Suppressor macrophage (primary cell): ENCODE measurements around the gene MAP2K2.
"Not testable (repeated sequence)": the region's sequence is repeated elsewhere in the genome, so short reads cannot be mapped to it uniquely, and the experiment has no call there.

Experiments
- DNase-seq, 4 experiments: peaks; one replicate each; pipeline ENCODE4 v3.0.0-alpha.2; 2020 to 2022
- total RNA-seq, 17 experiments: gene quantifications; one replicate each; lab custom pipeline; 2026; ENCODE audit warnings: mixed read lengths in 6 of 17, inconsistent platforms in 3 of 17; lab: John Stamatoyannopoulos, UW

The MAP2K2 gene
- total RNA-seq = 51.4 to 132 (median 75.3) reads per million in 17 experiments

DNA sequence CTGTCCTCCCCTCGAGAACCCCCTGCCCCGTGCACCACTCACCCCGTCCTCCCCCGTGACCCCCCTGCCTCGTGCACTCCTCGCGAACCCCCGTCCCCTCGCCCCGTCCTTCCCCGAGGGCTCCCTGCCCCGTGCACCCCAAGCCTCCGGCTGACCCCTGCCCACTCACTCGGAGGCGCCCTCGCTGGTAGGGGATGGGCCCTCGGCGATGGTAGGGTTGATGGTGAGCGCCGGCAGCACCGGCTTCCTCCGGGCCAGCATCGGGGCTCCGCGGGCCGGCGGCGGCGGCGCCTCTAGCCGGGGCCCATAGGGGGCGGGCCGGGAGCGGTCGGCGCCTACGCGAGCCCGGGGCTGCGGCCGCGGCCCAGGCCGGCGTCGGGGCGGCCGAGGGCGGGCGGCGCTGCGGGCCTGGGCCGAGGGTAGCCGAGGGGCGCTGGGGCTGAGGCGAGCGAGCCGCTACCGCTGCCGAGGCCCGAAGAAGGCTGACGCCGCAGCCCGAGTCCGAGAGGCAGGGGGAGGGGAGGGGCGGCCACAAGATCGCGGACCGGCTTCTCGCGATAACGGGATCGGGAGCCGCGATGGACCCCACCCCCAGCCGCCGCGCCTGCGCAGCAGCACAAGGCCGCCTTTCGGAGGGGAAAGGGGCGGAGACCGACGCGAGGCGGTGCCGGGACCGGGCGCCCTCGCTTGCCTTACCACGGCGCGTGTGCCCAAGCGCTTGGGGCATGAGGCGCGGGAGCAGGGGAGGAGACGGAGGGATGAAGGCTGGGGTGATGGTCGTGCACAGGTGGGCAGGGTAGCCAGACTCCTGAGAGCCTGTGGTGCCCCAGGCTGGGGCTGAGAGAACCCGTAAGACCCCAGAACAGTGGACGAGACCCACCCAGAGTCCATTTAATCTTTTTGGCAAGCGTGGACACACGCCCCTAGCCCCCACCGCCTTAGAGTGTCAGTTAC lies at the start of gene MAP2K2:
MAP2K2 (minus strand) TSS at position 508 of the 954 bp plus-strand sequence; CDS start at position 261, 247 bp downstream.
- DNase-seq = peak; percentile 96 to 99 (median 98)

DNA sequence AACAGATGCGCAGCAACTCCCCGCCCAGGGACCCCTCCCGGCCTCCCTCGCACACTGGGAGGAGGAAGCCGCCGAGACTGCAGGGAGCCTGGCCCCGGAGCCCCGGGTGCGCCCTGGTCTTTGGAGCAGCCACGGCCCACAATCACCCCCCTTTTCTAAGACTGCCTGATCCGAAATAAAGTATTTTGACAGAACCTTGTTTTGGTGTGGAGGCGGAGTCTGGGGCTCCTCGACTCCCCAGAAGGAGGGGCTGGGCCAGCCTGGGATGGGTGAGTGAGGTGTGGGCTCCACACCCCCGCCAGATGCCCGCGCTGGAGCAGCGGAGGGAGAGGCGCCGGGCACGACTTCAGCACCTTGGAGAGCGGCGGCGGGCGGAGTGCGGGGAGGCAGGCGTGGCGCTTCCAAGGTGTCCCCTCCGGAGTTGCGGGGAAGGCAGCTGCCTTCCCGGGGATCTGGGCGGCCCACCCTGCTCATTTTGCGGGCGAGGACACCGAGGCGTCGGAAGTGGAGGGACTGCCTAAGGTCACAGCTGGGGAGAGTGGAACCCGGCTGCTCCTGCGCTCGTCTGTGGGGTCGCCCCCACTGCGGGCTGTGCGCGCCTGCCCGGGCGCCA lies 49.0 kb upstream of the MAP2K2 start:
- DNase-seq = peak; percentile 48 to 81 (median 64)

DNA sequence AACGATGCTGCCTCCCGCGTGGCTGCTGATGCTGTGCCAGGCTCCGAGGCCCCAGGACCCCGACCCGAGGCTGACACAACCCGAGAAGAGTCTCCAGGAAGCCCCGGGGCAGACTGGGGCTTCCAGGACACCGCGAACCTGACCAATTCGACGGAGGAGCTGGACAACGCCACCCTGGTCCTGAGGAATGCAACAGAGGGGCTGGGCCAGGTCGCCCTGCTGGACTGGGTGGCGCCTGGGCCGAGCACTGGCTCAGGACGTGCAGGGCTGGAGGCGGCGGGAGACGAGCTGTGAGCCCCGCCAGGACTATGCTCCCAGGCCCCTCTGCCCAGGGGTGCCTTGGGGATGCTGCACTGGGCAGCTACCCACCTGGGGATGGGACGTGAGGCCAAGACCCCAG lies 47.8 kb upstream of the MAP2K2 start:
- no peak for DNase-seq

DNA sequence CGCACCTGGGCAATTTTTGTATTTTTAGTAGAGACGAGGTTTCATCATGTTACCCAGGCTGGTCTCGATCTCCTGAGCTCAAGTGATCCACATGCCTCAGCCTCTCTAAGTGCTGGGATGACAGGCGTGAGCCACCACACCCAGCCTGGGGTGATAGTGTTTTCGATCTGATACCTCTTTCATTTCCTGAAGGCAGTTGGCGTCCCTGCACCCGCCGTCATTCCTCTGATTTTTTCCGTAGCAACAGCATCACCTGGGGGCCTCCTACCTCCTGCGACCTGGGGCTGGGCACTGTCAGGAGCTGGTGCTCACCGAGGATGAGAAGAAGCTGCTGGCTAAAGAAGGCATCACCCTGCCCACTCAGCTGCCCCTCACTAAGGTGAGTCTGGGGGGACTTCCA lies 40.3 kb upstream of the MAP2K2 start:
- DNase-seq = no peak

DNA sequence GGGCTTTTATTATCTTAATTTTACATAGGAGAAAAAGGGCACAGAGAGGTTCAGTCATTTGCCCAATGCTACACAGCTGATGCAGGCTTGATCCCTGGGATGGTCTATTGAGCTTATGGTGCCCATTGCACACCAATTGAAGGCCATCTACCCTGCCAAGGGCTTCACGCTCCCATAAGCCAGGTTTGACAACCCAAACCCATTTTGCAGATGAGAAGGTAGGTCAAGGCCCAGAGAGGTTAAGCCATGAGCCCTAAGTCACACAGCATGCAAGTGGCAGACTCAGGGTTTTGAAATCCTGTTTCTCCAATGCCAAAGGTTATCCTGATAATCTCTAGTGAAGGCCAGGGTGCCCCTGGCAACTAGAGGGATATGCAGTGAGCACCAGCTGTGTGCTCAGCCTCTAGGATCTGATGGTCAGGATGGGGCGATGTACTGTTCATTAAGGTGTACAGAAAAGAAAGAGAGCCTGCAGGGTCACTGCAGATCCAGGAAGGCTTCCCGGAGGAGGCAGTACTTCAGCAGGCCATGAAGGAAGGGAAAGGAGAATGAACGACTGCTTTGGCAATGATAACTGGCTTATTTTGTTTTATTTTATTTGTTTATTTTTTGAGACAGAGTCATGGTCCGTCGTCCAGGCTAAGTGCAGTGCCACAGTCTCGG lies 37.6 kb upstream of the MAP2K2 start:
- DNase-seq = no peak

DNA sequence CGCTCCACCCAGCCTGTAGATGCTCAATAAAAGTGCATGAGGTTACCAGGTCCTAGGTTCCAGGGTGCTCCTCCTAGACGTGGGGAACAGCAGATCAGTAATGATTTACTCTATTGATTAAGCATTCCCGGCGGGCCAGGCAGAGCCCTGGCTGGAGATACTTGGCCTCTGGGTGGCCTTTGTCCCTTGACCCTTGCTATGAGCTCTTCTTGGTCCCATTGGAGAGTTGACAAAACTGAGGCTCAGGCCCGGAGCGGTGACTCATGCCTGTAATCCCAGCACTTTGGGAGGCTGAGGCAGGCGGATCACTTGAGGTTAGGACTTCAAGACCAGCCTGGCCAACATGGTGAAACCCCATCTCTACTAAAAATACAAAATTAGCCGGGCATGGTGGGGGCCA lies 34.0 kb upstream of the MAP2K2 start:
- DNase-seq = not testable (repeated sequence)

DNA sequence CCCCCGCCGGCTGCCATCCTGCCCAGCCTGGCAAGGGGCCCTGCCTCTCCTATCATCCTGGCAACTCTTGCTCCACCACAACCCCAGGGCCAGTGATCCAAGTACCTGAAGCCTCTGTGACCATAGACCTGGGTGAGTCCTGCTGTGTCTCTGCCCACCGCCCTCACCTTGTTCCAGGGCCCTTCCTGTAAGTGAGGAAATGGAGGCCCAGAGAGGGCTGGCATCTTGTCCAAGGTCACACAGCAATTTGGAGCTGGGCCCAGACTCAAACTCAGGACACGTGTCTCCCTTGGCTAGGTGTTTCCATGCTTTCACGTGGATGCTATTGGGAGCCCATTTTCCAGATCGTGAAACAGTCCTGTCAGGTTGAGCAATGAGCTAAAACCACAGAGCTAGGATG lies 33.2 kb upstream of the MAP2K2 start:
- DNase-seq = no peak

DNA sequence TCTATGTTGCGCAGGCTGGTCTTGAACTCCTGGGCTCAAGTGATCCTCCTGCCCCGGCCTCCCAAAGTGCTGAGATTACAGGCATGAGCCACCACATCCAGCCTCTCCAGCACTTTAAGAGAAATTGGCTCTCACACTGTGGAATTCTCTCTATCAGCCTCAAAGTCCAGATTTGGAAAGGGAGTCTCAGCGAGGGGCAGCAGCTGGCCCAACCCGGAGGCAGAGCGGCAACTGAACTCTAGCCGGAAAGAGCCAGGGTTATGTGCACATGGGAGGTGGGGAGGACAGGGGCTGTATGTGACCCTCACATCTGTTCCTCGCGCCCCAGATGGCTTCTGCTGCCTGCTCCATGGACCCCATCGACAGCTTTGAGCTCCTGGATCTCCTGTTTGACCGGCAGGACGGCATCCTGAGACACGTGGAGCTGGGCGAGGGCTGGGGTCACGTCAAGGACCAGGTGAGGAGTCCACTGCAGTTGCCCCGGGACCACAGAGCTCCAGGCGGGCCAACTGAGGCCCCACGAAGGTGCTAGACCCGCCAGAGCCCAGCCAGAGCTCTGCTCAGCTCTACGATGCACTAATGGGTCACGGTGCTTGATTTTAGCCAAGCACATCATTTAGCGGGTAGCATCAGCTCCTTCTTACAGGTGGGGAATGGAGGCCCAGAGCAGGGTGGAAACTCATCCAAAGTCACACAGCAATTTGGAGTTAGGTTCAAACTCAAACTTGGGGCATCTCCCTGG lies 30.8 kb upstream of the MAP2K2 start:
- DNase-seq = no peak

DNA sequence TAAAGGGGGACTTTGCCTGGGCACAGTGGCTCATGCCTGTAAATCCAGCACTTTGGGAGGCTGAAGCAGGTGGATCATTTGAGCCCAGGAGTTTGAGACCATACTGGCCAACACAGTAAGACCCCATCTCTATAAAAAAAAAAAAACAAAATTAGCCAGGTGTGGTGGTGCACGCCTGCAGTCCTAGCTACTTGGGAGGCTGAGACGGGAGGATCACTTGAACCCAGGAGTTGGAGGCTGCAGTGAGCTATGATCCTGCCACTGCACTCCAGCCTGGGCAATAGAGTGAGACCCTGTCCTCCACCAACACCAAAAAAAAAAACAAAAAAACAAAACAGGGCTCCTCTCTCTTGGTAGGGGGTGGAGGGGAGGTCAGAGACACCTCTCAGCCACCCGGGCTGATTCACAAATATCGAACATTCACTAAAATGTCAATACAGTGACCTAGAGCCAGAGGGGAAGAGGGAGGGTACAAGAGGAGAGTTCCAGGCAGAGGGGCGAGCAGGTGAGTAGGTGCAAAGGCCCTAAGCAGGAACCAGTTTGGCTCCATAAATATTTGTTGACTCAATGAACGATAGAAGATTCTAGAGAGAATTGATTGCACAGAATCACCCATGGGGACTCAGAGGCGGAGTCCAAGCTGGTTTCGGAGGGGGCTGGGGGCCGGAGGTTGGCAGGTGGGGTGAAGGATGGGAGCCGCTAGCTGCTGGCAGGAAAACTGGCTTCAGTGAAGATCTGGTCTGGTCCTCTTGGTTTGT lies 28.5 kb upstream of the MAP2K2 start:
- no peak for DNase-seq

DNA sequence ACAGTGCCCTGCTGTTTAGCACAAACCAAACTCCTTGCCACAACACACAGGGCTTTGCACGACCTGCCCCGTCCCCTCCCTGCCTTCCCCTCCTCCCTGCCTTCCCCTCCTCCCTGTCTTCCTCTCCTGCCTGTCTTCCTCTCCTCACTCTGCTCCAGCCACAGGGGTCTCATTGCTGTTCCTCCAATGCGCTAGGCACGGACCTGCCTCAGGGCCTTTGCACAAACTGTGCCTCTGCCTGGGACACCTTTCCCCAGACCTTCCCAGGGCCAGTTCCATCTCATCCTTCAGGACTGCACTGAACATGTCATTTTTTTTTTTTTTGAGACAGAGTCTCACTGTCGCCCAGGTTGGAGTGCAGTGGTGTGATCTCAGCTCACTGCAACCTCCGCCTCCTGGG lies 27.7 kb upstream of the MAP2K2 start:
- no peak for DNase-seq

DNA sequence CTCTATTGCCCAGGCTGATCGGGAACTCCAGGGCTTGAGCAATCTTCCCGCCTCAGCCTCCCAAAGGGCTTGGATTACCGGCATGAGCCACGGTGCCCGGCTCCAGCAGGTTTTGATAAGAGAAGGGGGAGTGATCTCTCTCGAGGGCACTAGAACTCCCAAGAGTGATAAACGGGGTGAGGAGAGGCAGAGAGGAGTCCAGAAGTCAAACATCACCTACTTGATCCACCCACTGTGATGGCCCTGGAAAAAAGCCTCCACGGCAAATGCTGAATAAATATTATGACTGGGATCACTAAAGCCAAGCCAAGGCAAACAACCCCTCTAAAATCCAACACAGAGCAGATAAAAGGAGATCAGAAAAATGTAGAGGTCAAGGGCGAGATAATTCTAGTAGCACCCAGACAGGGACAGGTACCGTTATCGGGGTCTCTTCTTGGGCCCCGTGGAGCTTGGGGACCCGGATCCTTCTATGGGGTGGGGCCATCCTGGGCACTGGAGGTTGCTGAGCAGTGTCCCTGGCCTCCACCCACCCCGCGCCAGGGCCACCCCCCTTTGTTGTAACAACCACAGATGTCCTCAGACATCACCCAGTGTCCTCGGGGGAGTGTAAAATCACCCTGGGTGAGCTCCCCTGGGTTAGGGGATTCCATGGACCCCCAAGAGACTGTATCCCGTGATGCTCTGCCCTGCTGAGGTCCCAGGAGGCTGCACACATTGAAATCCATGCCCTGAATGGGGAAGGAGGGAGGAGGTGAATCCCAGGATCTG lies 25.8 kb upstream of the MAP2K2 start:
- DNase-seq = no peak

DNA sequence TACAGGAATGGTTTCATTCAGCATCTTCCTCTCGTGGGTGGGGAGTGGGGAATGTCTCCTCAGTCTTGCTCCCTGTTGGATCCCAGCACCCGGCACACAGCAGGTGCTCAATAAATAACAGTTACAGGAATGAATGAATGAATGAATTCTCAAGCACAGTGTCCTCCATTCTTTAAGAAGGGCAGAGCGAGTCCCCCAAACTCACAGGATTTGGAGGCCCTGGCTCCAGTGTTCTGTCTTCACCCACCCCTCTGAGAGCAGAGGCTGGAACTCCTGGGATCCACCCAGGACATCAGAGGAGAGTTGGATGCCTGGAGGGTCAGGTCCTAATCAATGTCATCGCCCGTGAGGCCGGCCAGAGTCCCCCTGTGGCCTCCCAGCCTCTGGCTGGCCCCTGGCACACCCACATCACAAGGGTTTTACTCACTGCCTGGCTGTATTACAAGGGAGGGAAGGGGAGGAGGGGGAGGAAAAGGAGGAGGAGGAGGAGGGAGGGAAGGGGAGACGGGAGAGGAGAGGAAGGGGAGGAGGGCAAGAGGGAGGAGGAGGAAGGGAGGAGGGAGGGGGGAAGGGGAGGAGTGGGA lies 20.8 kb upstream of the MAP2K2 start:
- peak in 1 of 4 experiments; percentile 28 for DNase-seq

DNA sequence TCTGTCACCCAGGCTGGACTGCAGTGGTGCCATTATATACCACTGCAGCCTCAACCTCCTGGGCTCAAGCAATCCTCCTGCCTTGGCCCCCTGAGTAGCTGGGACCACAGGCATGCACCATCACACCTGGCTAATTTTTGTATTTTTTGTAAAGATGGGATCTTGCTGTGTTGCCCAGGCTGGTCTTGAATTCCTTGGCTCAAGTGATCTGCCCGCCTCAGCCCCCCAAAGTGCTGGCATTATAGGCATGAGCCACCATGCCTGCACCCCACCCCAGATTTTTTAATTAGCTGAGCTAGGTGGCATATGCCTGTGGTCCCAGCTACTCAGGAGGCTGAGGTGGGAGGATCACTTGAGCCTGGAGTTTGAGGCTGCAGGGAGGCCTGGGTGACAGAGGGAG lies 19.0 kb upstream of the MAP2K2 start:
- not testable (repeated sequence) for DNase-seq

DNA sequence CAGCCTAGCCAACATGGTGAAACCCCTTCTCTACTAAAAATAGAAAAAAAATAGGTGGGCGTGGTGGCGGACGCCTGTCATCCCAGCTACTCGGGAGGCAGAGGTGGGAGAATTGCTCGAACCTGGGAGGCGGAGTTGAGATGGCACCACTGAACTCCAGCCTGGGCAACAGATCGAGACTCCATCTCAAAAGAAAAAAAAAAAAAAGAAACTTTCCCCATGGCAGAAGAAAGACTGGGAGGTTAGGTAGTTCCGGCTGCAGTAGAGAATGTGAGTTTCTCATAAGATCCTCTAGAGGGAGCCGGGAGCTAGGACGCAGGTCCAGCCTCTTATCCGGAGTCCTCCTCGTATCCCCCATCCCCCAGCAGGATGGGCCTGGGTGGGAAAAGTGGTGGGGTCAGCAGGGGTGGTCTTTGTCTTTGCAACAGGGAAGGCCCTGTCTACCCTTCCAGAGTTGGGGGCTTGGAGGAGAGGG lies 16.4 kb upstream of the MAP2K2 start:
- peak; percentile 56 to 82 (median 70) for DNase-seq

DNA sequence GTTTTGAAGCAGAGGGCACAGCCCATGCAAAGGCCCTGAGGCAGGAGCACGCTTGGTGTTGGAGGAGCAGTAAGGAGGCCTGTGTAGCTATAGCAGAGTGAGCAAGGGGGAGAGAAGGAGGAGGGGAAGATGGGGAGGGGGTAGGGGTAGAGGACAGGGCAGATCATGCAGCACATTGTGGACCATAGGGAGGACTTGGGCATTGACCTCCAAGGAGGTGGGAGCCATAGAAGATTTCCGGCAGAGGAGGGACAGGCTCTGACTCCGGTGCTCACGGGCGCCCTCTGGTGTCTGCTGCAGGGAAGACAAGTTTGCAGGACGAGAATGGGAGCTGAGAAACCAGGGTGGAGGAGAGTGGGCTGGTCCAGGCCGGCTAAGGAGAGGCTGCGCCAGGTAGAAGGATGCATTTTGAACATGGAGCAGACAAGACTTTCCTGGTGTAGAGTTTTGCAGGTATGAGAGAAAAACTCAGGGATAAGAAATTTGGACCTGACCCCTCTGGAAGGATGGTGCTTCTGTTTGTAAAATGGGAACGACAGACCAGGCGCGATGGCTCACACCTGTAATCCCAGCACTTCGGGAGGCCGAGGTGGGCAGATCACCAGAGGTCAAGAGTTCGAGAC lies 15.8 kb upstream of the MAP2K2 start:
- DNase-seq = peak; percentile 77 to 87 (median 84)

DNA sequence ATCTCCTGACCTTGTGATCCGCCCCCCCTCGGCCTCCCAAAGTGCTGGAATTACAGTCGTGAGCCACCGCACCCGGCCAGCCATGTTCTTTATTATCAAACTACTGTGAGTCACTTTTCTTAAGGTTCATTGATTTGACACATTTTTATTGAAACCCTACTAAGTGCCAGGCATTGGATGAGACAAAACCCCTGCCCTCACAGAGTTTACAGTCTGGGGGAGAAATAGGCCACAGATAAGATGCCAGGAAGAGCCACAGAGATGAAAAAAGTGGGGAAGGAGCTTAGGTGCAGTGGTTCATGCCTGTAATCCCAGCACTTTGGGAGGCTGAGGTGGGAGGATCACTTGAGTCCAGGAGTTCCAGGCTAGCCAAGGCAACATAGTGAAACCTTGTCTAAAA lies 14.5 kb upstream of the MAP2K2 start:
- DNase-seq = no peak

DNA sequence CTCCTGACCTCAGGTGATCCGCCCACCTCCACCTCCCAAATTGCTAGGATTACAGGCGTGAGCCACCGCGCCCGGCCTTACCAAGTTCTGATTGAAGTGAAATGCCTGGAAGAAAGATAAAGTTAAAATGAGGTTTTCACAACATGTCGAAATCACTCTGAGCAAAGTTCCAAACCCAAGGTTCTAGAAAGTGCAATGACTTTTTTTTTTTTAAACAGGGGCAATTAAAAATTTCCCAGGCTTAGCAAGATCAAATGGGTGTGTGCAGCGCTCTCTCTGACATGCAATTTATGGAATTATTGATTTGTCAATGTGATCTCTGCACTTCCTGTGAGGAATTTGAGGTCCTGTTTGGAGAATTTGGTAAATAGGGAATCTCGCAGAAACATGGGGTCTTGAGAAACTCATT lies 12.8 kb upstream of the MAP2K2 start:
- no peak for DNase-seq

DNA sequence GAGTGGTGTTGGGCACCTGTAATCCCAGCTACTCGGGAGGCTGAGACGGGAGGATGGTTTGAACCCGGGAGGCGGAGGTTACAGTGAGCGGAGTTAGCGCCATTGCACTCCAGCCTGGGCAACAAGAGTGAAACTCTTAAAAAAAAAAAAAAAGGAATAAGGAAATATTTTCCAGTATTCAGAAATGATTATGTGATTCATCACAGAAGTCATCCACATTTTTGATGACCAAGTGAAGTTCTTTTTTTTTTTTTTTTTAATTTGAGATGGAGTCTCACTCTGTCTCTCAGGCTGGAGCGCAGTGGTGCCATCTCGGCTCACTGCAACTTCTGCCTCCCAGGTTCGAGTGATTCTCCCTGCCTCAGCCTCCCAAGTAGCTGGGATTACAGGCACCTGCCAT lies 11.5 kb upstream of the MAP2K2 start:
- DNase-seq = peak in 1 of 4 experiments; percentile 35

DNA sequence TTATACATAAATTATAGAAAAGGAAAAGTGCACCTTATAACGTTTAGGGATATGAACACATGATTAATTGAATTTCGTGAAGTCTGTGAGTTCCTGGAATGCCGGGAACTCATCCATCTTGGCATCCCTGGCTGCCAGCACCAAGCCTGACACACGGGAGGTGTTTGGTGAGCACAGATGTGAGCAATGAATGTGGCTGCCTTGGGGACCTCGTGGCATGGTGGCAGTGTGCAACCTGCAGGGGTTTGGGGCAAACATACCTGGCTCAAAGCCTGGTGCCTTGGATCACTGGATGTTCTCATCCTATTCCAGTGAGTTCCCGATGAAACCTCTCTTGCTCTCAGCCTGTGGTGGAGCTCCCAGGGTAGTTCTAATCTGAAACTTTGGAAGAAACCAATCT lies 10.4 kb upstream of the MAP2K2 start:
- DNase-seq = no peak
